ENCODE measurements around the gene RBM22.

RBM22 gene

DNA sequence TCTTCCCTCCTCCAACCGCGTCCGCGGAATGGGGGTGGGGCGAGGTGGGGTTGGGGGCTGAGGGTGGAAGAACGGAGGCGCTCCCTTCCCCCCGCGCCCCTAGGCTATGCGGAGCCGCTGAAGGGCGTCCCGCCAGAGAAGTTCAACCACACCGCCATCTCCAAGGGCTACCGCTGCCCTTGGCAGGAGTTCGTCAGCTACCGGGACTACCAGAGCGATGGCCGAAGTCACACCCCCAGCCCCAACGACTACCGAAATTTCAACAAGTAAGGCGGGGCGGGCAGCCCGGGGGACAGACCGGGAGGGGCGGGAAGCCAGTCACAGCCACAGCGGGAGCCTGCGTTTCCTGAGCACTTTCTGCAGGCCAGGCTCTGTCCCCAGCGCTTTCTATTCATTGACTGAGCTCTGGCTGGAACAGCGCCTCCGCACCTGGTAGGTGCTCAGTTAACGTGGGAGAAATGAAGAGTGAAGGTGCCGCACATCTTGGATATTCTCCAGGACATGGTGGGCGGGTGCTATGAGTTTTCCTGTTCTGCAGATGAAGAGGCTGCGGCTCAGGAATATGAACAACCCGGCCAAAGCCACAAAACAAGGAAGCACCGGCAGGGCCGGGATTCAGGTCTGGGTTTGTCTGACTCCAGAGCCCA, 28.5 kb downstream of the RBM22 start:
- no peak for DNase-seq

DNA sequence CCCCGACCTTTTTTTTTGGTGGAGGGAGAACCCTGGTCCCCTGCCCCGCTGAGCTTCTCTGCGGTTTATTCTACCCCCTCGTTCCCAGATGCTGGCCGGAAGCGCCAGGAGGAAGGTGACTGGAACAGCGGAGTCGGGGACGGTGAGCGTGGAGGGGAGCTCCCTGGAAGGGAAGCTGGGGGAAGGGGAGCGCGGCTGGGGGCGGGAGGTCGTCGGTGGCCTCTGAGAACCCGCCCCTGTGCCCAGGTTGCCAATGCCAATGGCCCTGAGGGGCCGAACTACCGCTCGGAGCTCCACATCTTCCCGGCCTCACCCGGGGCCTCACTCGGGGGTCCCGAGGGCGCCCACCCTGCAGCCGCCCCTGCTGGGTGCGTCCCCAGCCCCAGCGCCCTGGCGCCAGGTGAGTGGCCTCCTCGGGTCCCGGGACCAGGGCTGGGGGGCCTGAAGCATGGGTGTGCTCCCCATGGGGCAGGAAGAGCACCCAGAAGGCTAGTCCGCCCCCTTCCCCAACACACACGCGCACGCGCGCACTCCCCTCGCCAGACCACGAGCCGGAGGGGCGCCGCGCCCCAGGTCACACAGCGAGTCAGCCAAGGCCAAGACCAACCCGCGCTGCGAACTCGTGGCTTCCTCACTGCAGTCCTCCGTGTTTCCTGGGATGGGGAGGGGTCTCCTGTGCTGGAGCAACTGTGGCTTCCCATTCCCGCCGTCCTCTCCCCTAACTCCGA, 29.2 kb downstream of the RBM22 start:
- no peak for DNase-seq

DNA sequence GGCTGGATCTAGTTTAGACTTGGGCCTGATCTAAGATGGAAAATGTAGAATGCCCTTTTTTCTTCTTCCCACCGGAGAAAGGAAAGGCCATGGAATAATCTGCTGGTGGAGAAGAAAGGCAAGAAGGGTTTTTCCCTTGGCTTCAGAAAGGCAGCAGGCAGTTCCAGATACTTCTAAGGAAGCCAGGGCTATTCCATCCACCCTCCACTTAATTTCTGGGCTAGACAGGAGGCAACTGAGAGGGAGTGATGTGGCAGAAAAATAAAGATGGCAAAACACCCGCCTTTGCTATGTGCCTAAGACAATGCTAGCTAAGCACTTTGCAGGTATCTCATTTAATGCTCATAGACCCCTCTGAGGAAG, 29.9 kb downstream of the RBM22 start:
- no peak for DNase-seq

DNA sequence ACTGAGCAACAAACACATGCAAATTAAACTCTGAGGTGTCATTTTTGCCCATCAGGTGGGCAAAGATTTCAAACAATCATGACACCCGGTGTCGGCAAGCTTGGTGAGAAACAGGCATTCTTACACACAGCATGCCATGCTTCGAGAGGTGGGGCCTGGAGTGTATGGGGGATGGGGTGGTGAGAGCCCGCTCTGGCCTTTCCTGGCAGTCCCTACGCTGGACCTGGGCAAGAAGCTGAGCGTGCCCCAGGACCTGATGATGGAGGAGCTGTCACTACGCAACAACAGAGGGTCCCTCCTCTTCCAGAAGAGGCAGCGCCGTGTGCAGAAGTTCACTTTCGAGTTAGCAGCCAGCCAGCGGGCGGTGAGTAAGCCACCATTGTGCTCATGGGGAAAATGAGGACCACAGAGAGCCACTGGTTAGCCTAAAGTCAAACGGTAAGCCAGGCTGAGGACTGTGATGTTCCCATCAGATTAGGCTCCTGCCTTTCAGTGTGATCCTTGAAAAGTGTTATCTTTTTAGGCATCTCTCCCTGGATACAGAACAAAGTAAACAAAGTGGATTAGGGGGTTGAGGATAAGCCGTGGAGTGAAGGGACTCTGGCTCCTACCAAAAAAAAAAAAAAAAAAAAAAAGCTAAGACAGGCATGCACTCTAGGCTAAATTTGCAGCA, 30.5 kb downstream of the RBM22 start:
- DNase-seq: no peak

DNA sequence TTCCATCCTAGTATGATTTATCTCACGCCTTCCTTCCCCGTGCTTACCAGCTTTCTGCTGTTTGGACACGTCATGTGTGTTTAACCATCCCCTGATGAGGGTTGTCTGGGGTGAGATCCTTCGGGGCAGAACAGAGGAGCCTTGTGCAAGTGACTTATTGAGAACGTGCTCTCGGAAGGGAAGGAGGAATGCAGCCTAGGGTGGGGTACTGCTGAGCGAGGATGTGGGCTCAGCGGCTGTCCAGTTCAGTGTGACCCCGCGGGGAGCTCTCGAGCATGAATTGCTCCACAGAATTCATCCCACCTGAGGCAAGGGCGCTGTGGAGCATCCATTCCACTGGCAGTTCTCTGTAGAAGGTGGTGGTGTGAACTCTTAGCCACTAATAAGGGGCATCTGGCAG, 35.8 kb downstream of the RBM22 start:
- DNase-seq: no peak

DNA sequence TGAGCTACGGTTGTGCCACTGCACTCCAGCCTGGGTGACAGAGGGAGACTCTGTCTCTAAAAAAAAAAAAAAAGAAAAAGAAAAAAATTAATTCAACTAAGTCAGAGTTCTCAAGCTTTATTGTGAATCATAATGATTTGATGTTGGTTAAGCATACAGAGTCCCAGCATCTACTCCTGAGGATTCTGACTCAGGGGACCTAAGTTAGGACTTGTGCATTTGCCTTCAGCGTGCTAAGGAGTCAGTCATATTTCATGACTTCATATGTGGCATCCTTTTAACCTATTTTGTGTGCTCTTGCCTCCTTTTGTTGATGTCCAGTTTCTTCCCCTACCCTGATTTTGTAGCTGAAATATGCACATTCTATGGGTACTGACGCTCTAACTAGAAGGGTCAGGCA, 36.9 kb downstream of the RBM22 start:
- no peak for DNase-seq

DNA sequence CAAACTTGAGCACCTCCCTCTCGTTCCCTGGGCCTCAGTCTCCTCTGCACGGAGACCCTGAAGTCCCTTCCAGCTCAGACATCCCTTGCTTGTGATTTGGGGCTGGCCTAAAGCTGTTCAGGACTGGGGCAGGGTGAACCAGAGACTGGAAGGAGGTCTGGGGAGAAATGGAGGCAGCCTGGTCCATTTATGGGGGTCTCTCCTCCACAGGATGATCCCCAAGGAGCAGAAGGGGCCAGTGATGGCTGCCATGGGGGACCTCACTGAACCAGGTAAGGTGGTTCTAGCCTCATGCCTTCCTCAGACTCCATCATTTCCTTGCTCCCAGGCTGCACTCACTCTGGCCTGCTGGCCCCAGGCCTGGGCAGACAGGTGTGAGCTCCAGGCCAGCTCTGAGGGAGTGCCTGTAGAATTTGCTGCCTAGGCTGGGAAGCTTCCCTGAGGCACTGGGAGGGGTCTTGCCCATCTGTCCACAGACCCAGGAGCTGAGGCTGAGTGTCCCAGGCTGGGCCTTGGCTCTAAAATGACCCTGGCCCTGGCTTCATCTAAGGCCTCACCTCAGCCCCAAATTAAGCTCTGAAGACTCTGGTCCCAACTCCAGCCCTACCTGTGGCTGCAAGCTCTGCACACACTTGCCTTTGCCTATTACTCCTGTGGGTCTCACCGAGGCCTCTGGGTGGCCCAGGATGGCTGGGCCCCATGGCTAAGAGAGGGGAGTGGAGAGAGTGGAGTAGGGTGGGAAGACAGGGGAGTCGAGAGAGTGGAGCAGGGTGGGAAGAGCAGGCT, 37.9 kb downstream of the RBM22 start:
- no peak for DNase-seq

DNA sequence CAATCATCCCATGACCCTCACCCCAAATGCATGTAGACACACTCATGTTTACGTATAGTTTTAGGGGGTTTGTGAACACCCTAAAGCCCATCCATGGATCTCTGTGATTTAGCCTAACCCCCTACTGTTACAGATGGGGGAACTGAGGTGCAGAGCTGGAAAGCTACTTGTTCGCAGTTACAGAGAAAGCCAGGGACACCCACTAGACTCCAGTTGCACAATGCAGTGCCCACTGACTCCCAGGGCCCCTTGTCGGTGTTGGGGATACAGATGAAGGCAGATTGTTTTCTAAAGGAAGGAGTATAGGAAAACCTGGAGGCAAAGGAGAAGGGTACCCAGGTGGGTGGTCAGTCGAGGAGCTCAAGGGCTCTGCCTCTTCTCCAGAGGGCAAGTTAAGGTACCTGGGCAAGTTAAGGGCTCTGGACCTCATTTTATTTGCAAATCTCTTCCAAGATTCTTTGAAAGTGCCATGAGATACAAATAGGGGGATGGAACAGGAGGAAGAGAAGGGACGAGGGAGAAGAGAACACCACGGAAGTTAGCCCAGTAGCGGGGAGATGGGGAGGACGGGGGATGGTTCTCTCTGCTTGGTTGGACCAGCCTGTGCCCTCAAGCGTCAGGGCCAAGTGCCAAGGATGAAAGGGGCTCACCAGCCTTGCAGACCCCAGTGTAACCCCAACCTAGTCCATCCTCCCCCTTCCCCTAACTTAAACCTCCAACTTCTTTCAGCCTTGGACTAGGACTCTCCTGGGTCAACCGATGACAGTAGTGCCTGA, 38.9 kb downstream of the RBM22 start:
- no peak for DNase-seq

DNA sequence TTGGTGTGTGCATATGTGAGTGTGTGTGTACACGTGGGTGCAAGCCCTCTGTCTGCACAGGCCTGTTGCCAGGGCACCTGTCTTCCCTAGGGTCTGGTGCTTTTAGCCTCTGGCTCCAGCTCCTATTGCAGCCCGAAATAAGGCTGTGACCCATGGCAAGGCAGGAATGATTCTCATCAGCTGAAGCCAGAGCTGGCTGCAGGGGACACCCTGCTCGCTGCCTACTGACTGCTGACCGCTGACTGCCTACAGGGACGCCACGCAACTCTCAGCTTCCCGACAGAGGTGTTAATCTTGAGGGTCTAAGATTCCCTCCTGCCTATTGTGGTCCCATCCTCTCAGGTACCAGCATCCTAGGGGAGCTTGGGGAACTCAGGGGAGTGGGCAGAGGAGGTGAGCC, 39.8 kb downstream of the RBM22 start, which contains the start of gene MYOZ3:
MYOZ3 (plus strand) TSS at position 166 of the 400 bp plus-strand sequence. CDS start 1,691 bp downstream, outside the sequence.
- no peak for DNase-seq

DNA sequence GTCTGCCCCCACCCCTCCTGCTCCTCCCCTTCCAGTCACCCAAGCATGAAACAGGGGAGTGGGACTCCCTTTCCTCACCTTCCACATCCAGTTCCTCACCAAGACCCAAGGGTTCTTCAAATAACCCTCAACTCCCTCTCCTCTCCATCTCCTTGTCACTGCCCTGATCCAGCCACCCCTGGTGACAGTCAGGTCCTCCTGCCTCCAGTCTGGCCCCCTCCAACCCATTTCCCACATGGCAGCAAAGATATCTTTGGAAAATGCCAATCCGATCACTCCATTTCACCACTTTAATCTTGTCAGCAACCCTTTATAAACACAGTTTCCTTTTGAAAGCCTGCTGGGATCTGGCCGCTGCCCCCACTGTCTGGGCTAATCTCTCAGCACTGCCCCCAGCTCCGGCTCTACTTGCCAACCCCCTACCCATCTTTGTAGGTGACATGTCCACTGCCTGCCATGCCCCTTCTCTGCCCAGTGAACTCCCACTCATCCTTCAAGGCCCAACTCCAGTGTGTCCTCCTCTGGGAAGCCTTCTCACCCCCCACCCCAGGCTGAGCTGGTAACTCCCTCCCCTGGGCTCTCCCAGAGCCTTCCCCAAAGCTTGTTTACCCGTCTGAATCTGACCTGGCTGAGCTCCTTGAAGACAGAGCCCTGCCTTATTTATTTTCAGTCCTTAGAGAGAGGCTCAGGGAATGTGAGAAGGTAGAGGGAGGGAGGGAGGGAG, 40.6 kb downstream of the RBM22 start:
- DNase-seq: no peak

DNA sequence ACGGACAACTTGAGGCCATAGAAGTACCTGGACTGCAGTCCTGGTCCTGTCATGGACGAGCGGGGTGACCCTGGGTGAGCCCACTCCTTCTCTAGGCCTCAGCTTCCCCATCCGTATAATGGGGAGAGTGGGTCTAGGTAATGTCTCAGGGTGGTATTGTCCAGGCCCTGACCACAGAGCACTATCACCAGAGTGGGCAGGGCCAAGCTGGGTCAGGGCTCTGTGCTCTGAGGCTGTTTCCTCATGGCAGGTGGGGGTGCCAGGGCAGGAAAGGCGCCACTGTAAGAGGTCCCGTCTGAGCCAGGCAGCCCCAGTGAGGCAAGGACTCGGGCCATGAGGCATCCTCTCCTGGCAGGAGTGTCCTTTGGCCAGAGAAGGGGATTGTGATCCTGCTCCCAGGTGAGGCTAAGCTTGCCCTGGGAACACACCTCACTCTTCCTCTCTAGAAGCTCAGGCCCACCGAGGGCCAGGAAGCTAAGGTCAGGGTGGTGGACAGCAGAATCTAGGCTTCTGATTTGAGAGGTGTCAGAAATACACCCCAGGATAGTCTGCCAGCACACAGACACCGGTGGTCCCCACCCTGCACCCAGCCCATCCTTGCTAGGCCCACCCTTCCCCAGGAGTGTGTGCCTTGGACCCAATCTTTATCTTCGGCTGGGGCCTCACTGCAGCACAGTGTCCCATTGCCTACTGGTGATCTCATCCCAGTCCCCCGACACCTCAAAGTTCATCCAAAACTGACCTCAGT, 41.3 kb downstream of the RBM22 start:
- DNase-seq: no peak

DNA sequence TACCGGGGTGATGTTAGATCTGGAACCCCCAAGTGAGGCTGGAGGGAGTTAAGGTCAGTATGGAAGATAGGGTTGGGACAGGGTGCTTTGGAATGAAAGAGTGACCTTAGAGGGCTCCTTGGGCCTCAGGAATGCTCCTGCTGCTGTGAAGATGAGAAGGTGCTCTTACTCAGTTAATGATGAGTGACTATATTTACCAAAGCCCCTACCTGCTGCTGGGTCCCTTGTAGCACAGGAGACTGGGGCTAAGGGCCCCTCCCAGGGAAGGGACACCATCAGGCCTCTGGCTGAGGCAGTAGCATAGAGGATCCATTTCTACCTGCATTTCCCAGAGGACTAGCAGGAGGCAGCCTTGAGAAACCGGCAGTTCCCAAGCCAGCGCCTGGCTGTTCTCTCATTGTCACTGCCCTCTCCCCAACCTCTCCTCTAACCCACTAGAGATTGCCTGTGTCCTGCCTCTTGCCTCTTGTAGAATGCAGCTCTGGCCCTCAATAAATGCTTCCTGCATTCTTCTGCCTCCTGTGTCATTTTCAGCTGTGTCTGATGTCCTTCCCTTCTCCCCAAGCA, 42.1 kb downstream of the RBM22 start:
- DNase-seq: no peak

DNA sequence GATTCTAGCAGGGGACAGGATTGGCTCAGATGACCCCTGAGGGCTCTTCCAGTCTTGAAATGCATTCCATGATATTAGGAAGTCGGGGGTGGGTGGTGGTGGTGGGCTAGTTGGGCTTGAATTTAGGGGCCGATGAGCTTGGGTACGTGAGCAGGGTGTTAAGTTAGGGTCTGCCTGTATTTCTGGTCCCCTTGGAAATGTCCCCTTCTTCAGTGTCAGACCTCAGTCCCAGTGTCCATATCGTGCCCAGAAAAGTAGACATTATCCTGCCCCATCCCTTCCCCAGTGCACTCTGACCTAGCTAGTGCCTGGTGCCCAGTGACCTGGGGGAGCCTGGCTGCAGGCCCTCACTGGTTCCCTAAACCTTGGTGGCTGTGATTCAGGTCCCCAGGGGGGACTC, 42.7 kb downstream of the RBM22 start:
- no peak for DNase-seq

DNA sequence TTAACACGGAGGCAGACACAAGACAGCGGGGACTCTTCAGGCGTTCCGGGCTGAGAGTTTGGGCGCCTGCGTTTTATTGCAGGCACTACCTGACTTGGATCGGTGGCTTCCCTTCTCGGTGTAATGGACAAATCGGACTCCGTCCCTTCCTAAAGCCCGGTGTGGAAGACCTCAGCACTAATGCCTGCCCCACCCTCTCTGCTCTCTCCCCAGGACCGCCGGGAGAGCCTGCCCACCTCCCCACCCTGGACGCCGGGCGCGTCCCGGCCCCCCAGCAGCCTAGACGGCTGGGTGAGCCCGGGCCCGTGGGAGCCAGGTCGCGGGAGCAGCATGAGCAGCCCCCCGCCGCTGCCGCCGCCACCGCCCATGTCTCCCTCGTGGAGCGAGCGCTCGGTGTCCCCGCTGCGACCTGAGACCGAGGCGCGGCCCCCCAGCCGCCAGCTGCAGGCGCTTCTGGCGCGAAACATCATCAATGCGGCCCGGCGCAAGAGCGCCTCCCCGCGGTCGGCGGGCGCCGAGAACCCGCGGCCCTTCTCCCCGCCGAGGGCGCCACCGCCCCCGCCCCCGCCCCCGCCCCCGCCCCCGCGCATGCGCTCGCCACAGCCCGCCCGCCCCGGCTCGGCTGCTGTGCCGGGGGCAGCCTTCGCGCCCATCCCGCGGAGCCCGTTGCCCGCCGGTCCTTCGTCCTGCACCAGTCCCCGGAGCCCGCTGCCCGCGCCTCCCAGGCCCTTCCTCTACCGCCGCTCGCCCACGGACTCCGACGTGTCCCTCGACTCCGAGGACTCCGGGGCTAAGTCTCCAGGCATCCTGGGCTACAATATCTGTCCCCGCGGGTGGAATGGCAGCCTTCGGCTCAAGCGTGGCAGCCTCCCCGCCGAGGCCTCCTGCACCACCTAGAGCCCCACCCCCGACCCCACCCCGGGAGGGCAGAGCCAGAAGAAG, 44.4 kb downstream of the RBM22 start:
- no peak for DNase-seq

DNA sequence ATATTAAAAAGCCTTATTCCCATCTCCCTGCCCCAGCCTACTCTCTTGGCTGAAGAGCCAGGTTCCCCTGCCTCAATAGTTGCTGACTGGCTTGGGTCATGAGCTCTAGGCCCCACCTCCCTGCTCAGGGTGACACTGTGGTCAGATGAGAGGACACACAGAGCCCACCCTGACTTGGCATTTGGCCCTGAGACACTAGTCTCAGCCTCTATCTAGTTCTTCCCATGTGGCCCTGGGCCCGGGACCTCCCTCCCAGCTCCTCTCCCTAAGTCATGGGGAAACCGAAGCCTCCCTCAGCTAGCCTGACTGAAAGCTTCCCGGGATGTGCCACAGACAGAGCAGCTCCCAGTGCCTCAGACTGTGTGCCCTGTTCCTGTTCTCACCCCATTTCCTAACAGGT, 45.6 kb downstream of the RBM22 start:
- no peak for DNase-seq

DNA sequence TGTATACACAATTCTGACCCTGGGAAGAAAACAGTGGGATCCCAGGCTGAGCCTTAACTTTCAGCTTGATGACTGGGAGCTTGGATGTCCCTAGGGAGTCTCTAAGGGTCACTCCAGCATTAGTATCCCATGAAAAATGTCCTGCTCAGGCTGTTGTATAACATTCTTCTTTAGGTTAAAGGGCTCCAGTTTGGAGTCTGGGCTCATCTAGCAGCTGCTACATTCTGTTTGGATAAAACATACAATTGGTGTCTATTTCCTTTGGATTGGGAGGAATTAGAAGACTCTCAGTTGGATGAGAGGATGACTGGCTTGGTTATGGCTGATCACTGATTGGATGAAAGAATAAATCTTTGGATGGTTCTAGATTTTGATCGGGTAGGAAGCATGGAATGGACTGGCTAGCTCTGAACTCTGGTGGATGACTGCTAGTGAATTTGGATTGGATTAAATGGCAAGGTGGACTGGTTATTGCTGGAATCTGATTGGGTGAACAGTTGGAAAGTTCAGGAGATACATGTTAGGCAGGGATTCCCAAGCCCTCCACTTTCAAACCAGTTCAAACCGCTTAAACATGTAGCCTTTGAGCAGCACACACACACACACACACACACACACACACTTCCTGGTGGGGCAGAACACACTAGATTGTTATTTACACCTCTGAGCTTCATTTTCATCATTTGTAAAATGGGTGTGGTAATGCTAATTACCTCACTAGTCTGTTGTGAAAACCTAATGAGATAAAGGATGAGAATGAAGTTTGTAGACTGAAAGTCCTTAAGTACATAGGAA, 46.9 kb downstream of the RBM22 start:
- DNase-seq: no peak

DNA sequence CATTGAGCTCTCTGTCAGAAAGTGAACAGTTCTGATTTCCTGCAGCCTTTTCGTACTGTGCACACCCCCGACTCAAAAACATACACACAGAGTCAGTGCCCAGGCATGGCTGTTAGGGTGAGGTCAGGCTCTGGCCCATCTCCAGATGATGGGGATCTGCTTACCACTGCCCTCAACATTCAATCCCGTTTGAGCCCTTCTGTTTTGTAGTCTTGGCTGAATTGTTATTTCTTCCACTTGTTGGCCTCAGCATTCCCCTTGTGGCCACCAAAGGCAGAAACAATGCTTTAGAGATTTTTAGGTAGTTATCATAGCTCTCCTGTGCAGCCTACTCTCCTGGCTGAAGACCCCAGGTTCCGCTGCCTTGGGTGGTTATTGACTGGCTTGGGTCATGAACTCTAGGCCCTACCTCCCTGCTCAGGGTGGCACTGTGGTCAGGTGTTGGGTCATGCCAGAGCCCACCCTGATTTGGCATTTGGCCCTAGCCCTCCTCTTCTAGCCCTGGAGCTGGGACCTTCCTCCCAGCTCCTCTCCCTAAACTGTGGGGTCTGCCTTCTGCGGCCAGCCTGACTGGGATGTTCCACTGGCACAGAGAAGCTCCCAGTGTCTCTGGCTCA, 47.6 kb downstream of the RBM22 start:
- DNase-seq: no peak

Data from GOT3 (cell line).